NCI-H1105 treated with DMSO at 0.1 percent for 48 hours (cell line): ENCODE data around the gene DTNB.
"Not testable (repeated sequence)": the region's sequence is repeated elsewhere in the genome, so short reads cannot be mapped to it uniquely, and the experiment has no call there.

Experiments used
- DNase-seq: peaks from one replicate; lab custom pipeline; 2025; lab: John Stamatoyannopoulos, UW

DTNB gene

DNA sequence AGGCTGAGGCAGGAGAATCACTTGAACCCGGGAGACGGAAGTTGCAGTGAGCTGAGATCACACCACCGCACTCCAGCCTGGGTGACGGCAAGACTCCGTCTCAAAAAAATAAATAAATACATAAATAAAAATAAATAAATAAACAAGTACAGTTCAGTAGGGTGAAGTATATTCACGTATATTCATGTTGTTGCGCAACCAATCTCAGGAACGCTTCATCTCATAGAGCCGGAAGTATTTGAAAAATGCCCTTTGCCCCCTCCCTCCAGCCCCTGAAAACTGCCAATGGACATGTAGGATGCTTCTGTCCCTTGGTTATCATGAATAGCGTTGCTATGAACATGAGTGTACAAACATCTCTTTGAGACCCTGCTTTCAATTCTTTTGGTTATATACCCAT lies 132.0 kb downstream of the DTNB start:
- DNase-seq, result no peak

- DNase-seq, result no peak
Observed at GRCh38 chr2:25539136-25539535, 134.2 kb downstream of the DTNB start.

- DNase-seq, result no peak
Observed at GRCh38 chr2:25537526-25537925, 135.9 kb downstream of the DTNB start.

DNA sequence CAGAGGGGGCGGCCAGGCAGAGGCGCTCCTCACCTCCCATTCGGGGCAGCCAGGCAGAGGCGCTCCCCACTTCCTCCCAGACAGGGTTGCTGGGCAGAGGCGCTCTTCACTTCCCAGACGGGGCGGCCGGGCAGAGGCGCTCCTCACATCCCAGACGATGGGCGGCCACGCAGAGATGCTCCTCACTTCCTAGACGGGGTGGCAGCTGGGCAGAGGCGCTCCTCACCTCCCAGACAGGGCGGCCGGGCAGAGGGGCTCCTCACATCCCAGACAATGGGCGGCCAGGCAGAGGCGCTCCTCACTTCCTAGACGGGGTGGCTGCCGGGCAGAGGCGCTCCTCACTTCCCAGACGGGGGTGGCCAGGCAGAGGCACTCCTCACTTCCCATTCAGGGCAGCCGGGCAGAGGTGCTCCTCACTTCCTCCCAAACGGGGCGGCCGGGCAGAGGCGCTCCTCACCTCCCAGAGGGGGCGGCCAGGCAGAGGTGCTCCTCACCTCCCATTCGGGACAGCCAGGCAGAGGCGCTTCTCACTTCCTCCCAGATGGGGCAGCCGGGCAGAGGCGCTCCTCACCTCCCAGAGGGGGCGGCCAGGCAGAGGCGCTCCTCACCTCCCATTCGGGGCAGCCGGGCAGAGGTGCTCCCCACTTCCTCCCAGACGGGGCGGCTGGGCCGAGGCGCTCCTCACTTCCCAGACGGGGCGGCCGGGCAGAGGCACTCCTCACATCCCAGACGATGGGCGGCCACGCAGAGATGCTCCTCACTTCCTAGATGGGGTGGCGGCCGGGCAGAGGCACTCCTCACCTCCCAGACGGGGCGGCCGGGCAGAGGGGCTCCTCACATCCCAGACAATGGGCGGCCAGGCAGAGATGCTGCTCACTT lies 137.7 kb downstream of the DTNB start:
- DNase-seq, result not testable (repeated sequence)

DNA sequence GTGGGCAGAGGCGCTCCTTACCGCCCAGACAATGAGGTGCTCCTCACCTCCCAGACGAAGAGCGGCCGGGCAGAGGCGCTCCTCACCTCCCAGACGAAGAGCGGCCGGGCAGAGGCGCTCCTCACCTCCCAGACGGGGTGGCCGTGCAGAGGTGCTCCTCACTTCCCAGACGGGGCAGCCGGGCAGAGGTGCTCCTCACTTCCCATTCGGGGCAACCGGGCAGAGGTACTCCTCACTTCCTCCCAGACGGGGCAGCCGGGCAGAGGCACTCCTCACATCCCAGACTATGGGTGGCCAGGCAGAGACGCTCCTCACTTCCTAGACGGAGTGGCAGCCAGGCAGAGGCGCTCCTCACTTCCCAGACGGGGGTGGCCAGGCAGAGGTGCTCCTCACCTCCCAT lies 138.4 kb downstream of the DTNB start:
- not testable (repeated sequence) for DNase-seq

DNA sequence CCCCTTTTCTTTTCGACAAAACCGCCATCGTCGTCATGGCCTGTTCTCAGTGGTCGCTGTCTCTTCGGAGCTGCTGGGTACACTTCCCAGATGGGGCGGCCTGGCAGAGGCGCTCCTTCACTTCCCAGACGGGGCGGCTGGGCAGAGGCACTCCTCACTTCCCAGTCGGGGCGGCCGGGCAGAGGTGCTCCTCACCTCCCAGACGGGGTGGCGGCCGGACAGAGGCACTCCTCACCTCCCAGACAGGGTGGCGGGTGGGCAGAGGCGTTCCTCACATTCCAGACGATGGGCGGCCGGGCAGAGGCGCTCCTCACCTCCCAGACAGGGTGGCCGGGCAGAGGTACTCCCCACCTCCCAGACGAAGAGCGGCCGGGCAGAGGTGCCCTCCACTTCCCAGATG lies 138.9 kb downstream of the DTNB start:
- no peak for DNase-seq

DNA sequence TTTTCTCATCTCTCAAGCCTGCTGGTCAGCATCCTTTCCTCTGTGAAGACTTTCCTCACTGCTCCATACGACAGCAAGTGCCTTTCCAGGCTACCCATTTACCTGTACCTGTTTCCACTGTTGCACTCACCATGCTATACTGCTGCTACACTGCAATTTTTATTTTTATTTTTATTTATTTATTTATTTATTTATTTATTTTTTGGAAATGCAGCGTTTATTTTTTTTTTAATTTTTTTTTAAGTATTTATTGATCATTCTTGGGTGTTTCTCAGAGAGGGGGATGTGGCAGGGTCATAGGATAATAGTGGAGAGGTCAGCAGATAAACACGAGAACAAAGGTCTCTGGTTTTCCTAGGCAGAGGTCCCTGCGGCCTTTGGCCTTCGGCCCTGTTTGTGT lies 139.6 kb downstream of the DTNB start:
- not testable (repeated sequence) for DNase-seq

GRCh38 chr2:25532521-25532920 lies 140.9 kb downstream of the DTNB start:
- no peak for DNase-seq

DNA sequence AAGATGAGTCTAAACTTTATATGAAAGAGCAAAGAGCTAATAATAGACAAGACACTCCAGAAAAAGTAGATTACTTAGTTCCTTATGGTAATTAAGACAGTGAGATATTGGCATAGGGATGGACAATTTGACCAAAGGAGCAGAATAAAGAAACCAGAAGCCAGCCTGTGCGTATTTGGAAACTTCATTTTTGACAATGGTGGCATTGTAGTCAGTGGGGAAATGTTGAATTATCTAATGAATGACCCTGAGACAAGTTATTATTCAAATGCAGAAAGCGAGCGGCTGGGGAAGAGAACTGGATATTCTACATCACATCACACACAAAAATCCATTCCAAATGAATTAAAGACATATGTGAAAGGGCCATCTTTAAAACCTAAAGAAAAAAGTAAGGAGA lies 144.3 kb downstream of the DTNB start:
- no peak for DNase-seq

DNA sequence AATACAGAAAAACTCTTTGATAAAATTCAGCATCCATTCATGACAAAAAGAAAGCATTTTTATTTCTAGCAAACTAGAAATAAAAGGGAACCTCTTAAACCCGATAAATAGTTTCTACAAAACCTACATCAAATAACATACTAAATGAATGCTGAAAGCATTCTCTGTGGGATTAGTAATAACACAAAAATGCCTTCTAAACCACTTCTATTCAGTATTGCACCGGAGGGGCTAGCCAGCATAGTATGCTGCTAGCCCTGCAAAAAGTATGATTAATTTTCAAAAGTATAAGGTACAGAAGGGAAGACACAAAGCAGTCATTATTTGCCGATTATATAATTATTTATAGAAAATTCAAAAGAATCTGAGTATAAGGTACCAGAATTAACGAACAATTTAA lies 145.2 kb downstream of the DTNB start:
- DNase-seq, result no peak

DNA sequence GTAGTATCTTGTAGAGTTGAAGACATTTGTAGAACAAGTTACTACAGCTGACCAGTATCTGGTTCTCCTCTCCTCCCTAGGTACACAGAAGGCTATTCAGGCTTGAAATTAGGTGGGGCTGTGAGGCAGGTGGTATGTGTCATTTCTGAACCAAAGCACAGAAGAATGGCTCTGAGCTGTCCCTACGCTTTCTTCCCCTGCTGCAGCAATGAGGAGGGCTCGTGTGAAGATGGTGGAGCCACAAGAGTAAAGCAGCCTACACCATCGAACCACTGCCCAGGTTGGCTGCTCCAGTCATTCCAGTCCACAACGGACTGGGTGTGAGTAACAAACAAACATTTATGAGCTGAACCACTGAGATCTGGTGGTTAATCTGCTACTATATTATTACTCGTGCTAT lies 148.9 kb downstream of the DTNB start:
- no peak for DNase-seq

- no peak for DNase-seq
Observed at GRCh38 chr2:25523060-25523459, 150.3 kb downstream of the DTNB start.

- DNase-seq, result peak; percentile 72
Observed at GRCh38 chr2:25521665-25522387, 151.6 kb downstream of the DTNB start.

DNA sequence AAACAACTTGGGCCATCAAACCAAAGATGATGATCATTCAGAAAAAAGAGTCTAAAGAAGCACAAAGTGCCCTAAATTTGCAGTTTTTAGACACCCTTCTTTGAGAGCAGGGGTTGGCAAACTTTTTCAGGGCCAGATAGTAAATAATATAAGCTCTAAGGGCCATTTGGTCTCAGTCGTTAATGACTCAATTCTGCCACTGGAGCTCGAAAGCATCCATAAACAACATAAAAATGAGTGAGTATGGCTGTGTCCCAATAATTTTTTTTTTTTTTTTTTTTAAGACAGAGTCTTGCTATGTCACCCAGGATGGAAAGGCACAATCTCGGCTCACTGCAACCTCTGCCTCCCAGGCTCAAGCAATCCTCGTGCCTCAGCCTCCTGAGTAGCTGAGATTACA lies 152.3 kb downstream of the DTNB start:
- DNase-seq, result no peak

DNA sequence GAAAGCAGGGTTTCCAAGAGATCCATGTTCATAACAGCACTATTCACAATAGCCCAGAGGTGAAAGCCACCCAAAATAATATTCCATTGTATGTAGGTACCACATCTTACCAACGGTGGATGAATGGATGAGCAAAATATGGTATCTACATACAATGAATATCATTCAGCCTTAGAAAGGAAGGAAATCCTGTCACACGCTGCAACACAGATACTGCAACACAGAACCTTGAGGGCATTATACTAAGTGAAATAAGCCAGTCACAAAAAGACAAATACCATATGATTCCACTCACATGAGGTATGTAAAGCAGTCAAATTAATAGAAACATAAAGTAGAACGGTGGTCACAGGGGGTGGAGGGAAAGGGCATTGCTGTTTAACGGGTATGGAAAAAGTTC lies 155.7 kb downstream of the DTNB start:
- DNase-seq, result no peak

GRCh38 chr2:25514043-25514637 lies 159.2 kb downstream of the DTNB start:
- DNase-seq, result no peak

DNA sequence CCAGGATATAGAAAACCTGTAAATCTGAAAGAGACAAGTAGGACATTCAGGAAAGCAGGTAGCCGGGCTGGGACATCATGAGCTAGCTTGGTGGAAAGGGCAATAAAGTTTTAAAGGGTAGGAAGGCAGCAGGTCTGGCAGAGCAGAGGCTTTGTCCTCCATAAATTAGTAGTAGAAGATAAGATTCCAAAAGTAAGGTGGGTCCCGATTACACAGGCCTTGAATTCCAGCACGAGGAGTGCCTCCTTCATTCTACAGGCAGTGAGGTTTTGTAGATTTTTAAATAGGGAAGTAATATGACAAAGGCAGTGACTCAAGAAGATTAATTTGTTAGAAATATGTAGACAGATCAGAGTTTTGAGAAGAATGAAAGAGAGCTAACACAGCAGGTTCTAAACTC lies 160.7 kb downstream of the DTNB start:
- no peak for DNase-seq

DNA sequence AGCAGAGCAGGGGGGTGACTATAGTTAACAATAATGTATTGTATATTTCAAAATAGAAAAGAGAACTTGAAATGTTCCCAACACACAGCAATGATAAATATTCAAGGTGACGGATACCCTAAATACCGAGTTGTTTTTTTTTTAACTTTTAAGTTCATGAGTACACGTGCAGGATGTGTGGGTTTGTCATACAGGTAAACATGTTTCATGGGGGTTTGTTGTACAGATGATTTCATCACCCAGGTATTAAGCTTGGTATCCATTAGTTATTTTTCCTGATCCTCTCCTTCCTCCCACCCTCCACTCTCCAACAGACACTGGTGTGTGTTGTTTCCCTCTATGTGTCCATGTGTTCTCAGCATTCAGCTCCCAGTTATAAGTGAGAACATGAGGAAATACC lies 167.2 kb downstream of the DTNB start:
- DNase-seq, result no peak

GRCh38 chr2:25505622-25506021 lies 167.8 kb downstream of the DTNB start:
- DNase-seq, result no peak

- no peak for DNase-seq
Observed at GRCh38 chr2:25505182-25505581, 168.2 kb downstream of the DTNB start.

GRCh38 chr2:25504266-25504665 lies 169.1 kb downstream of the DTNB start:
- no peak for DNase-seq

DNA sequence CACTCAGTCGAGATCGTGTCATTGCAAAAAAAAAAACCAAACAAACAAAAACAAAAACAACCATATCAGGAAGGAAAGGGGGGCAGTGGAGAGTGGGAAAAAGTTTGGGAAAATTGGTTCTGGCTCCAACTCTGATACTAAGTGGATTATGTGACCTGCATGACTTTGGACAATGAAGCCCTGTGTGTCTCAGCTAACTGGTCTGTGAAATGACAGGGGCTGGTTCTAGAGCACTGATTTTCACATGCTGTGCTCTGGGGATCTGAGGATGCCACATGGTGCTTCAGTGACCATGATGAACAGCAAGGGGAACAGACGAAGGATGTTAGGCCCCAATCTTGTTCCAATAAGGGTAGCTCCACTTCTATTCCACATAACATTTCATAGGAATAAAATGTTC lies 174.2 kb downstream of the DTNB start:
- DNase-seq, result no peak

- DNase-seq, result no peak
Observed at GRCh38 chr2:25497918-25498407, 175.4 kb downstream of the DTNB start.
